Psoas muscle (tissue), 8 donors: ENCODE measurements around the gene WWOX. TPM values are rescaled to one million over a fixed set of nuclear protein-coding genes. Genes with fewer than 3 reads are reported as not detected.

ENCODE experiments used
- ATAC-seq, 4 donors: fragments of 200-7000 bp; cut with Tn5 transposase; one replicate each; pipeline ENCODE4 v1.9.1; 2020; ENCODE audit warnings: moderate library complexity in 3 of 4, mild to moderate bottlenecking in 2 of 4
- DNase-seq, 2 donors: peaks; one replicate each; pipeline ENCODE4 v3.0.0-alpha.2; 2020
- H3K27ac ChIP-seq: fragments of 200-600 bp; one replicate; pipeline ENCODE4 v1.8.0; 2022
- H3K27me3 ChIP-seq, 3 donors: fragments of 200-600 bp in 1 of 3; one replicate each; pipeline versions ENCODE4 v1.6.1 to v1.8.0; 2013 to 2022; ENCODE audit warnings: low read length in 2 of 3, mild to moderate bottlenecking in 2 of 3, moderate library complexity in 1 of 3; ENCODE audit not compliant: insufficient read depth in 3 of 3
- H3K36me3 ChIP-seq, 2 donors: fragments of 200-600 bp in 1 of 2; one replicate each; pipeline versions ENCODE4 v1.6.1 to v1.8.0; 2013 to 2022; ENCODE audit warnings: low read depth in 1 of 2, mild to moderate bottlenecking in 1 of 2, moderate library complexity in 1 of 2; ENCODE audit not compliant: insufficient read depth in 1 of 2
- H3K4me1 ChIP-seq: fragments of 200-600 bp; one replicate; pipeline ENCODE4 v1.8.0; 2022
- H3K4me3 ChIP-seq: fragments of 200-600 bp; one replicate; pipeline ENCODE4 v1.8.0; 2022; ENCODE audit warnings: mild to moderate bottlenecking
- H3K9me3 ChIP-seq: fragments of 200-600 bp; one replicate; pipeline ENCODE4 v1.8.0; 2022
- WGBS, 3 donors: extraction: QIAGEN DNeasy Blood & Tissue Kit; methylation state at CpG; one replicate each; pipeline versions ENCODE4 v1.1.6 to v1.1.7; 2013; 5-methylcytosine and 5-hydroxymethylcytosine counted together
- intact Hi-C, 2 donors: fragments of 100-400 bp; cut with DNase I; formaldehyde crosslinking; loops; one replicate each; pipeline versions ENCODE4 v1.11.0 to v1.14.2; 2022
- polyA plus RNA-seq, 3 donors: library from polyadenylated mRNA; stranded (reverse); fragments of 200-250 nt; gene quantifications; one replicate each; pipeline ENCODE4 v1.2.3, GENCODE V29; 2013
- total RNA-seq, 4 donors: library from RNA; stranded (reverse); fragmentation: NEBNext Ultra II Directional in 2 of 4; extraction: Animal tissue kit (Norgen Biotek cat#: 25700) in 2 of 4; gene quantifications; one replicate each; pipeline versions ENCODE4 v1.2.1 to v1.2.4, GENCODE V29; 2021 to 2023
- TF ChIP-seq, protein P1 (sequence below): fragments of 200-600 bp; IDR thresholded peaks from one replicate; pipeline ENCODE4 v1.8.0; 2022; ENCODE audit warnings: antibody characterized with exemption
- donor health status: healthy with polysubstance abuse.
- donor health status: DM: no; HTN: no; CAD: no; lungs with moderate emphysema.
- donor health status: Bipolar disorder and iron deficiency.
- donor health status: healthy.
- donor health status: DM: yes; HTN: yes; CAD: no.
- donor health status: DM: no; HTN: no; CAD: no.
- donor health status: DM: no; HTN: no; CAD: no.
- donor health status: DM: yes; HTN: yes; CAD: no.

The WWOX gene
- total and polyA plus RNA-seq, 7 donors, result 3.1 to 6.6 (median 5.0) TPM

DNA sequence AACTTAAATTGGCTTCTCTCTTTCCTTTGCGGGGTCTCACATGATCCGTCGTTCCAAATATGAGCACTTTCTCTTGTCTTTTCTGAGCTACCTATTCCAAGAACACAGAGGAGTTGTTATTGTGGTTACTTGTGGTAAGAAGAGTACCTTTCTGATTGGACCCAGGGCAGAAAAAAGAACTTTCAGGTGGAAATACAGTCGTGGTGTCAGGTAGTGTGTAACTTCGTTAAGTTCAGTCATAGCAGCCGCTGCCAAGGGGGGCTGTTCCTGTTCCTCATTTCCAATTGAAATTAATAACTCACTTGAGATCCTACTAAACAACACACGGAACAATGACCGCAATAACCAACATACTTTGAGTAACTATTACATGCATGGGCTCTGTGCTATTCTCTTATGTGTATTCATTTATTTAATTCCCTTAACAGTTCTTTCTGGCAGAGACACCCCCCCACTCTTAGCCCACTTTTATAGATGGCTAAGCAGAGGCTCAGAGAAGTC is 819.4 kb downstream of the WWOX start:
- ATAC-seq, result no peak
- no peak overlapping the region for H3K27ac ChIP-seq
- WGBS, 3 donors, result 81 to 85% (median 82%) methylated on average over 8 of the region's 8 CpGs
- peaks cover 0 to 2% (median 0%) of the 10 kb centered on the region in 3 donors for H3K27me3 ChIP-seq
- no peak for DNase-seq
- no peaks in the 10 kb centered on the region for H3K4me1 ChIP-seq
- no peak overlapping the region for H3K4me3 ChIP-seq
- H3K36me3 ChIP-seq, result no peaks in the 10 kb centered on the region
- H3K9me3 ChIP-seq, result peaks cover 5% of the 10 kb centered on the region
- TF ChIP-seq, protein P1, sequence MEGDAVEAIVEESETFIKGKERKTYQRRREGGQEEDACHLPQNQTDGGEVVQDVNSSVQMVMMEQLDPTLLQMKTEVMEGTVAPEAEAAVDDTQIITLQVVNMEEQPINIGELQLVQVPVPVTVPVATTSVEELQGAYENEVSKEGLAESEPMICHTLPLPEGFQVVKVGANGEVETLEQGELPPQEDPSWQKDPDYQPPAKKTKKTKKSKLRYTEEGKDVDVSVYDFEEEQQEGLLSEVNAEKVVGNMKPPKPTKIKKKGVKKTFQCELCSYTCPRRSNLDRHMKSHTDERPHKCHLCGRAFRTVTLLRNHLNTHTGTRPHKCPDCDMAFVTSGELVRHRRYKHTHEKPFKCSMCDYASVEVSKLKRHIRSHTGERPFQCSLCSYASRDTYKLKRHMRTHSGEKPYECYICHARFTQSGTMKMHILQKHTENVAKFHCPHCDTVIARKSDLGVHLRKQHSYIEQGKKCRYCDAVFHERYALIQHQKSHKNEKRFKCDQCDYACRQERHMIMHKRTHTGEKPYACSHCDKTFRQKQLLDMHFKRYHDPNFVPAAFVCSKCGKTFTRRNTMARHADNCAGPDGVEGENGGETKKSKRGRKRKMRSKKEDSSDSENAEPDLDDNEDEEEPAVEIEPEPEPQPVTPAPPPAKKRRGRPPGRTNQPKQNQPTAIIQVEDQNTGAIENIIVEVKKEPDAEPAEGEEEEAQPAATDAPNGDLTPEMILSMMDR, result no peak
- intact Hi-C loops, result no loop called here

DNA sequence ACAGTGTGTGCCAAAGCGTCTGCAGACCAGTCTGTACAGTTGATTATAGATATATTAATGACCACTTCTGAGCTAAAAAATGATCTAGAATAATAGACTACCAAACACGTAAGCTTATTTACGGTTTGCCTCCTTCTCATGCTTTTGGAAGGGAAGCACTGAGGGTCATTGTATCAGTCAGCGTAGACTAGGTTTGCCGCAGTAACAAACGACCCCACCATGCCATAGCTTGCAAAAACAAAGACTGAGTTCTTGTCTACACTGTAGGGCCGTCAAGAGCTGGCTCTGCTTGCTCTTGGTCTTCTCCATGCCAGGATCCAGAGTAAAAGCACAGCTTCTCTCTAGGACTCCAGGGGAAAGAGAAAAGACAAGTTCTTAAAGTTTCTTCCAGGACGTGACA is 820.4 kb downstream of the WWOX start:
- TF ChIP-seq, protein P1, result no peak
- ATAC-seq (no peak), DNase-seq (no peak)
- no peak overlapping the region for H3K4me3 ChIP-seq
- WGBS, 3 donors, result 82 to 87% (median 82%) methylated on average over 8 of the region's 8 CpGs
- H3K27me3 ChIP-seq, result peaks cover 0 to 2% (median 0%) of the 10 kb centered on the region in 3 donors
- no peaks in the 10 kb centered on the region for H3K4me1 ChIP-seq
- intact Hi-C loops, result loop anchor here in 1 of 2 donors (10.0 kb wide), 1 partner anchor 685 kb away; the partner anchor contains the start of gene MAF
- peaks cover 5% of the 10 kb centered on the region for H3K9me3 ChIP-seq
- H3K27ac ChIP-seq, result no peak overlapping the region
- H3K36me3 ChIP-seq, result no peaks in the 10 kb centered on the region

DNA sequence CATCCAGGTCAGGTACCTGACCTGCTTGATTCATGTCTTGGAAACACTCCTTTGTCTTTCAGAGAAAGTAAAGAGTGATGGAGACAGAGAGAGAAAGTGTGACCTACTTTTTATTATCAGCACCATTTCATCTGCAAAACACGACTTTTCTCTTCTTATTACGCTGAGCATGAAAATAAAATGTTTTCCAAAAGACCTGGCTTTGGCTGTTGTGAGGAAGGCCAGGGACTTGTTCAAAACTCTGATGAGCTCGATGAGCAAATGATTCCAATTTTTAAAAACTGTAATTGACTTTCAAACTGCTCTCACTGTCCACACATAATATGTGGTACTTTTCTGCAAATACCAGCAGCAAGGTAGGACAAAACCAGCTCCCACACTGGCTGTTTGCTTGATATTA is 821.2 kb downstream of the WWOX start:
- Histone ChIP-seq H3K4me1 (no peaks in the 10 kb centered on the region), H3K4me3 (no peak overlapping the region), H3K9me3 (peaks cover 5% of the 10 kb centered on the region), H3K36me3 (no peaks in the 10 kb centered on the region), H3K27me3 (peaks cover 0 to 2% (median 0%) of the 10 kb centered on the region in 3 donors), H3K27ac (no peak overlapping the region)
- TF ChIP-seq, protein P1, result no peak
- DNase-seq (no peak), ATAC-seq (no peak)
- 30 to 48% (median 30%) methylated on average over 3 of the region's 3 CpGs for WGBS, 3 donors
- intact Hi-C loops, result loop anchor here in 1 of 2 donors (10.0 kb wide), 1 partner anchor 684 kb away; the partner anchor contains the start of gene MAF

DNA sequence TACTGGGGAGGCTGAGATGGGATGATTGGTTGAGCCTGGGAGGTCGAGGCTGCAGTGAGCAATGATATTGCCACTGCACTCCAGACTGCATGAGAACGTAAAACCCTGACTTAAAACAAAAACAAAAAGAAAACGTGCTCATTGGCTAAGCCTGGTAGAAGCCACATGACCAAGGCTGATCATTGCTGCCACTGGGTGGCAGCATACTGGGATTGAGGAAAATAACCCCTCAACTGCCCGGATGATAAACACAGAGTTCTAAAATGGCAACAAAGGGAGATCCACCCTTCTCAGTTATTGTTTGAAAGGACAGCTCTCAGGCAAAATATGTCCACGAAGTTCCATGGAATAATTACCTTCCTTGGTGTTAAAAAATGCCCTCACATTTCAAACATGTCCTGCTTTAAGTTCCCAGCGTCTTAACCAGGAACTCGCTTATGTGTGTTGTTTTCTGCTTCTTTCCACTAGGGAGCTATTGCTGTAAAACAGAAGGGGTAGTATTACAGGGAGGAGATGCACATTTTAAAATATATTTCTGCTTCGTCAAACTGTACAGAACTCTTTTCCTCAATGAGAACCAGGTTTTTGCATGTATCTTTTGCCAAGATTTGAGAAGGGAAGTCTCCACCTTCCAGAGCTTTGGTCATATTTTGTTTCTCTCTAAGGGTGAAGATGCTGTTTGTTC is 825.8 kb downstream of the WWOX start:
- ATAC-seq (peak; percentile 58 to 74 (median 66)), DNase-seq (peak; percentile 26 to 70)
- 55 to 64% (median 59%) methylated on average over 8 of the region's 8 CpGs for WGBS, 3 donors
- TF ChIP-seq, protein P1, result peak; percentile 54
- intact Hi-C loops, result loop anchor here (5.0 to 10.0 kb wide), 2 partner anchors 677 to 680 kb away; partner anchors contain the start of gene MAF (in 2 of the 2)
- Histone ChIP-seq H3K4me3 (no peak overlapping the region), H3K36me3 (no peaks in the 10 kb centered on the region), H3K27me3 (no peaks in the 10 kb centered on the region), H3K27ac (no peak overlapping the region), H3K4me1 (no peaks in the 10 kb centered on the region), H3K9me3 (peaks cover 3% of the 10 kb centered on the region)
